ENCODE data around the gene CEP68.

Gene CEP68

DNA sequence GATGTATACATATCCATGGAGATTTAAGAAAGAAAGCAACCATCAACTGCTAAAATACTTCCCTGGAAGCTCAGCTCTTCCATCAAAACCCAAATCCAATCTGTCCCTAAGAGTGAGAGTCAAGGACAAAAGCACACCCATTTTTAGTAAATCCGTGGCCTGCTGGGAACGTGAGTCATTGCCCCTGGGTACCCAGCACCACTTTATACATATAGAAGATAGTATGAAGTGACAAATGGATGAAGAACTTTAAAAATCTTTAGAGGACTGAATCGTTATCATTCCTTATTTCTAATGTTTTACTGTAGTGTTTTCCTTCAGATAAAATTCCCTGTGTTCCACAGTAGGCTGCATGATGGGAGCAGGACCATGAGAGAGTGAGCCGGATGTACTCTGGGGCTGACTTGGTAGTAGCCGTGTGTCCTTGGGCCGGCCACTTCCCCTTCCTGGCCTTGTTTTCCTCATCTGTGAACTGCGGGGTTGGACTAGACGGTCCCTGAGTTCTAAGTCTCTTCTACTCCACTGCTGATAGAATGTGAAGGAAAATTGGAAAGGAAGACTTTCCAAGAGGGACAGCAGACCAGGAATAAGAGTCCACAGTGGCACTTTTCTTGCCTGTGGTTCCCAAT, 28.5 kb upstream of the CEP68 start:
- Histone ChIP-seq H3K79me2 (ENCODE audit: insufficient read depth, low read depth) (no peaks in the 10 kb centered on the region), H3K27me3 (ENCODE audit: insufficient read depth, low read depth) (no peaks in the 10 kb centered on the region), H3K9ac (no peak overlapping the region), H3K4me3 (IDR thresholded peaks at IDR 0.05; ENCODE audit: insufficient read depth, low read depth, low read length) (no peak overlapping the region), H3K4me2 (peak overlapping the region; percentile 44; the same call in 1 of the 2 replicates), H3K27ac (no peak overlapping the region), H2AFZ (ENCODE audit: low read depth) (no peak overlapping the region), H3K36me3 (ENCODE audit: insufficient read depth) (no peaks in the 10 kb centered on the region), H4K20me1 (ENCODE audit: insufficient read depth) (no peaks in the 10 kb centered on the region), H3K4me1 (ENCODE audit: low read depth, poor library complexity, severe bottlenecking) (peaks cover 75% of the 10 kb centered on the region)
- TF ChIP-seq, protein P1, sequence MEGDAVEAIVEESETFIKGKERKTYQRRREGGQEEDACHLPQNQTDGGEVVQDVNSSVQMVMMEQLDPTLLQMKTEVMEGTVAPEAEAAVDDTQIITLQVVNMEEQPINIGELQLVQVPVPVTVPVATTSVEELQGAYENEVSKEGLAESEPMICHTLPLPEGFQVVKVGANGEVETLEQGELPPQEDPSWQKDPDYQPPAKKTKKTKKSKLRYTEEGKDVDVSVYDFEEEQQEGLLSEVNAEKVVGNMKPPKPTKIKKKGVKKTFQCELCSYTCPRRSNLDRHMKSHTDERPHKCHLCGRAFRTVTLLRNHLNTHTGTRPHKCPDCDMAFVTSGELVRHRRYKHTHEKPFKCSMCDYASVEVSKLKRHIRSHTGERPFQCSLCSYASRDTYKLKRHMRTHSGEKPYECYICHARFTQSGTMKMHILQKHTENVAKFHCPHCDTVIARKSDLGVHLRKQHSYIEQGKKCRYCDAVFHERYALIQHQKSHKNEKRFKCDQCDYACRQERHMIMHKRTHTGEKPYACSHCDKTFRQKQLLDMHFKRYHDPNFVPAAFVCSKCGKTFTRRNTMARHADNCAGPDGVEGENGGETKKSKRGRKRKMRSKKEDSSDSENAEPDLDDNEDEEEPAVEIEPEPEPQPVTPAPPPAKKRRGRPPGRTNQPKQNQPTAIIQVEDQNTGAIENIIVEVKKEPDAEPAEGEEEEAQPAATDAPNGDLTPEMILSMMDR (conservative IDR thresholded peaks at IDR 0.05; ENCODE audit: low read depth, low read length), result no peak

DNA sequence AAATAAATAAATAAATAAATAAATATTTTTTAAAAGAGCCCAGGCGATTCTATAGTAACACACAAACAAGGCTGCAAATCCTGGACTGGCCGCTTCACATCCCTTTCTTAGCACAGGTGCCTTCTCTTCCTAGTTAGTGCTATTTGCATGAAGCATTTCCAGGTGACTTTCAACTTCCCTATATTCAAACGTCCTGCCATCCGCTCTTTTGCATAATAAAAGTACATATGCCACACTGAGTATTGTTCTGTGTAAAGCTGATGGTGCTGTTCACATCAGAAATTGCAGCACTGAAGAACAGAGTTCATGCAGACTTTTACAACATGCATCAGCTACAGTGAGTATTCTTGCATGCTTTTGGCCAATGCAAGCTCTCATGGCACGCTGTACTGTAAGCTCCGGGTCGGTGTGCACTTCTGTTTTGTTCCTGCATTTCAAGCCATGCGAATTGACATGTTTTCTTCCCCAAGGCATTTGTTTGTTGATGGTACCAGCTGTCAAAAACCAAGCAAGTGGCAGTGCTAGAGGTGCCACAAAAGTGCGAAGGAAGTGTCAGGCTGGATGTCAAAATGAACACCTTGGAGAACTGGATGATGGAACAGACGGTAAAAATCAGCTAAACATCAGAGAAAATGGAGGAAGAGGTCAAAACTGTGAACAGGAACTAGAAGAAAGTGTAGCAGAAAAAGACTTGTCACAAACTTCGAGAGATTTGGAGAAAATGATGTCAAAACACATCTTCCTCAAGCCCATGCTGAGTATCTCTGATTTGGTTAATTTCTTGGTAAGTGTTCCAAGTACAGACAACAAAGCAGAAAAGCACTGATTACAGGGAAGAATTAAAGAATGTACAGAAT, 25.5 kb upstream of the CEP68 start:
- Histone ChIP-seq H3K4me3 (IDR thresholded peaks at IDR 0.05; ENCODE audit: insufficient read depth, low read depth, low read length) (no peak overlapping the region), H3K79me2 (ENCODE audit: insufficient read depth, low read depth) (no peaks in the 10 kb centered on the region), H3K4me2 (peak overlapping the region; percentile 95), H4K20me1 (ENCODE audit: insufficient read depth) (no peaks in the 10 kb centered on the region), H3K9ac (peak overlapping the region; percentile 40; the same call in 1 of the 2 replicates), H3K4me1 (ENCODE audit: low read depth, poor library complexity, severe bottlenecking) (peaks cover 74% of the 10 kb centered on the region), H3K27ac (peak overlapping the region; percentile 63; the same call in 1 of the 2 replicates), H2AFZ (ENCODE audit: low read depth) (peak overlapping the region; percentile 22; the same call in 1 of the 2 replicates), H3K36me3 (ENCODE audit: insufficient read depth) (no peaks in the 10 kb centered on the region), H3K27me3 (ENCODE audit: insufficient read depth, low read depth) (no peaks in the 10 kb centered on the region)
- TF ChIP-seq, protein P1 (conservative IDR thresholded peaks at IDR 0.05; ENCODE audit: low read depth, low read length), result no peak

DNA sequence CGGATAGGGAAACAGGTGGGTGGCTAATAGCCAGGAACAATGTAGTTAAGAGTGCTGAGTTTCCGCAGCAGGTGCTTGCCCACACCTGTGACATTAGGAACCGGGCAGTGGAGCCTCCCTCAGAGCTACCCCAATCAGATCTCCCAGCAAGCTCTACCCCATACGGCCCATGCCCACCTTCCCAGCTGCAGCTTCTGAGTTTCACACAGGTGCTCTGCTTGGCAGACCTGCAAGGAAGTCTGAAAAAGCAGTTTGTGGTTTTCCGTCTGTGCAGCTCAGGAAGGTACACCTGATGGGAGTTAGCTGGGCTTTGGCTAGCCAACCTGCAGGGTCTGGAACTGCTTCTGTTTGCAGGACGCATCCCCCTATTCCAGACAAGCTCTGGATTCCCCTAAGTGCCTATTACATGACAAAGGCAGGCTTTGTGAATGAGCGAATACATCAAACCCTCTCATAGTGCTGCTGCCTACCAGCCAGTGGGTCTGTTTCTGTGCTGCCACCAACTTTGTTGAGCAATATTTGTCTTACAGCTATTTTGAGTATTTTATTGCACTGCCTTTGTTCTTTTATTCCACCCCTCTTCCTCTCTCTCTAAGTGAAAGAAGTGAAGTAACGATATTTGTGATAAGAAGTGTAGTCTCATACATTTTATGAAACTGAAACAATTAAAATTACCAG, 24.7 kb upstream of the CEP68 start:
- Histone ChIP-seq H3K4me1 (ENCODE audit: low read depth, poor library complexity, severe bottlenecking) (peaks cover 69% of the 10 kb centered on the region), H2AFZ (ENCODE audit: low read depth) (peak overlapping the region; percentile 48; the same call in 1 of the 2 replicates), H3K36me3 (ENCODE audit: insufficient read depth) (no peaks in the 10 kb centered on the region), H4K20me1 (ENCODE audit: insufficient read depth) (no peaks in the 10 kb centered on the region), H3K27ac (peak overlapping the region; percentile 63; the same call in 1 of the 2 replicates), H3K79me2 (ENCODE audit: insufficient read depth, low read depth) (no peaks in the 10 kb centered on the region), H3K27me3 (ENCODE audit: insufficient read depth, low read depth) (no peaks in the 10 kb centered on the region), H3K4me2 (peak overlapping the region; percentile 95), H3K4me3 (IDR thresholded peaks at IDR 0.05; ENCODE audit: insufficient read depth, low read depth, low read length) (peak overlapping the region; percentile 78), H3K9ac (peak overlapping the region; percentile 40; the same call in 1 of the 2 replicates)
- TF ChIP-seq, protein P1 (conservative IDR thresholded peaks at IDR 0.05; ENCODE audit: low read depth, low read length), result no peak

Data from KMS-11 (cell line).